Endodermal cell (in vitro differentiated cells): ENCODE measurements around the gene TRMT10B. TPM values are rescaled to one million over a fixed set of nuclear protein-coding genes. Genes with fewer than 3 reads are reported as not detected.

ENCODE experiments used
- DNase-seq: peaks from one replicate; pipeline ENCODE4 v3.0.0-alpha.2; 2017
- H3K27ac ChIP-seq: 2 replicates; pipeline ENCODE4 v1.5.1; 2013; ENCODE audit warnings: mild to moderate bottlenecking, low read depth, low read length, moderate library complexity
- H3K27me3 ChIP-seq: 2 replicates; pipeline ENCODE4 v1.6.1; 2013; ENCODE audit warnings: mild to moderate bottlenecking, low read length, moderate library complexity; ENCODE audit not compliant: insufficient read depth, control insufficient read depth, poor library complexity, severe bottlenecking
- H3K36me3 ChIP-seq: 2 replicates; pipeline ENCODE4 v1.7.0; 2013; ENCODE audit warnings: mild to moderate bottlenecking, low read length, moderate library complexity; ENCODE audit not compliant: control insufficient read depth, insufficient read depth
- H3K4me1 ChIP-seq: one replicate; pipeline ENCODE4 v1.7.0; 2013; ENCODE audit warnings: low read length; ENCODE audit not compliant: control insufficient read depth, insufficient read depth
- H3K4me3 ChIP-seq: 2 replicates; pipeline ENCODE4 v1.5.1; 2013; ENCODE audit warnings: mild to moderate bottlenecking, low read length, moderate library complexity
- H3K9ac ChIP-seq: 2 replicates; pipeline ENCODE4 v1.6.1; 2013; ENCODE audit warnings: mild to moderate bottlenecking, low read length, moderate library complexity; ENCODE audit not compliant: poor library complexity, severe bottlenecking; ENCODE audit errors: extremely low read depth
- H3K9me3 ChIP-seq: 2 replicates; pipeline ENCODE4 v1.6.1; 2013; ENCODE audit warnings: mild to moderate bottlenecking, low read length, moderate library complexity; ENCODE audit not compliant: control insufficient read depth
- H3K27ac Mint-ChIP-seq: 2 replicates; pipeline ENCODE4 v1.8.0; 2020; ENCODE audit warnings: mixed read lengths
- H3K27me3 Mint-ChIP-seq: 2 replicates; pipeline ENCODE4 v1.8.0; 2021; ENCODE audit warnings: mild to moderate bottlenecking, mixed read lengths; ENCODE audit not compliant: insufficient read depth
- H3K36me3 Mint-ChIP-seq: 2 replicates; pipeline ENCODE4 v1.8.0; 2020; ENCODE audit warnings: low read depth, mixed read lengths
- H3K4me1 Mint-ChIP-seq: 2 replicates; pipeline ENCODE4 v1.8.0; 2020; ENCODE audit warnings: mixed read lengths
- H3K4me3 Mint-ChIP-seq: 2 replicates; pipeline ENCODE4 v1.8.0; 2020; ENCODE audit warnings: mild to moderate bottlenecking, moderate library complexity, mixed read lengths
- H3K9me3 Mint-ChIP-seq: 2 replicates; pipeline ENCODE4 v1.8.0; 2020; ENCODE audit warnings: mild to moderate bottlenecking, mixed read lengths
- CTCF ChIP-seq: fragments of 200-600 bp; sonication (generic); conservative IDR thresholded peaks from 2 replicates; pipeline ENCODE4 v1.5.0; 2021; ENCODE audit warnings: antibody characterized with exemption, mild to moderate bottlenecking
- WGBS, 2 experiments: methylation state at CpG; one replicate each; pipeline versions ENCODE4 v1.1.5 to v1.1.7; 2013; ENCODE audit warnings: missing lambda C conversion rate in 2 of 2, mixed read lengths in 1 of 2; ENCODE audit not compliant: insufficient coverage in 1 of 2, insufficient read length in 1 of 2; 5-methylcytosine and 5-hydroxymethylcytosine counted together
- total RNA-seq, 2 donors: library from RNA; stranded (reverse); fragmentation: NEBNext Ultra II Directional in 1 of 2; extraction: Animal tissue kit (Norgen Biotek cat#: 25700) in 1 of 2; gene quantifications; 2 replicates in 1 of 2; 3 replicates in 1 of 2; pipeline ENCODE4 v1.2.1, GENCODE V29; 2021

TRMT10B gene
- total RNA-seq, 2 donors from 2014 or later: 9.3 to 11.6 TPM

GRCh38 chr9:37740128-37740527 is 13.5 kb upstream of the TRMT10B start:
- no peak overlapping the region for H3K27ac Mint-ChIP-seq
- H3K36me3 Mint-ChIP-seq: no peaks in the 10 kb centered on the region
- 96 to 98% methylated on average over 12 to 16 of the region's 16 CpGs for WGBS, 2 experiments

GRCh38 chr9:37740631-37741328 is 12.8 kb upstream of the TRMT10B start:
- H3K9me3 Mint-ChIP-seq: no peaks in the 10 kb centered on the region
- no peaks in the 10 kb centered on the region for H3K27me3 ChIP-seq
- H3K27ac Mint-ChIP-seq: no peak overlapping the region
- H3K4me3 ChIP-seq: no peak overlapping the region
- no peak for DNase-seq
- H3K36me3 ChIP-seq: no peaks in the 10 kb centered on the region
- peaks cover 3% of the 10 kb centered on the region for H3K4me1 Mint-ChIP-seq
- WGBS, 2 experiments: 70 to 90% methylated on average over 3 to 15 of the region's 15 CpGs
- H3K9ac ChIP-seq: no peak overlapping the region
- no peak for TF ChIP-seq CTCF
- H3K27ac ChIP-seq: no peak overlapping the region
- H3K4me1 ChIP-seq: no peaks in the 10 kb centered on the region
- no peaks in the 10 kb centered on the region for H3K36me3 Mint-ChIP-seq
- H3K9me3 ChIP-seq: no peaks in the 10 kb centered on the region
- peaks cover 3% of the 10 kb centered on the region for H3K27me3 Mint-ChIP-seq
- H3K4me3 Mint-ChIP-seq: no peak overlapping the region

More at GRCh38 chr9:37740128-37740527, 13.5 kb upstream of the TRMT10B start:
- no peak overlapping the region for H3K4me3 Mint-ChIP-seq
- no peak overlapping the region for H3K9ac ChIP-seq
- TF ChIP-seq CTCF: no peak
- no peaks in the 10 kb centered on the region for H3K27me3 ChIP-seq
- no peak overlapping the region for H3K4me3 ChIP-seq
- peaks cover 3% of the 10 kb centered on the region for H3K4me1 Mint-ChIP-seq
- H3K9me3 Mint-ChIP-seq: no peaks in the 10 kb centered on the region
- H3K4me1 ChIP-seq: no peaks in the 10 kb centered on the region
- H3K27ac ChIP-seq: no peak overlapping the region
- no peaks in the 10 kb centered on the region for H3K27me3 Mint-ChIP-seq
- H3K9me3 ChIP-seq: no peaks in the 10 kb centered on the region
- H3K36me3 ChIP-seq: no peaks in the 10 kb centered on the region
- no peak for DNase-seq

GRCh38 chr9:37745970-37746369 is 7.6 kb upstream of the TRMT10B start:
- H3K9me3 ChIP-seq: no peaks in the 10 kb centered on the region
- H3K27ac ChIP-seq: no peak overlapping the region
- peaks cover 33% of the 10 kb centered on the region for H3K4me1 Mint-ChIP-seq
- no peak overlapping the region for H3K4me3 ChIP-seq
- peaks cover 5% of the 10 kb centered on the region for H3K4me1 ChIP-seq
- no peaks in the 10 kb centered on the region for H3K36me3 ChIP-seq
- peaks cover 3% of the 10 kb centered on the region for H3K27me3 Mint-ChIP-seq
- TF ChIP-seq CTCF: no peak
- no peak overlapping the region for H3K4me3 Mint-ChIP-seq
- no peaks in the 10 kb centered on the region for H3K9me3 Mint-ChIP-seq
- no peak overlapping the region for H3K9ac ChIP-seq
- WGBS, 2 experiments: 89% methylated on average over 8 of the region's 8 CpGs; no CpG with 5 or more reads in 1 of the 2 experiments
- H3K27me3 ChIP-seq: no peaks in the 10 kb centered on the region
- no peaks in the 10 kb centered on the region for H3K36me3 Mint-ChIP-seq
- DNase-seq: no peak
- no peak overlapping the region for H3K27ac Mint-ChIP-seq
